GM13976 (cell line): ENCODE measurements around the gene TMTC2.

Source experiments
- DNase-seq: peaks from one replicate; pipeline ENCODE4 v3.0.0; 2012; ENCODE audit warnings: low spot score
- CTCF ChIP-seq: IDR thresholded peaks from 2 replicates; pipeline ENCODE4 v1.5.1; 2012; ENCODE audit warnings: borderline replicate concordance, mild to moderate bottlenecking; ENCODE audit not compliant: insufficient read depth; ENCODE audit errors: extremely low read depth, missing control alignments, control extremely low read depth
- in situ Hi-C: fragments of 300-500 bp; cut with MboI; formaldehyde crosslinking; loops from one replicate; pipeline ENCODE4 v1.12.0; 2022; ENCODE audit warnings: low sequenced_read_pairs, mixed read lengths, inconsistent platforms; ENCODE audit not compliant: unreplicated experiment

TMTC2 gene

DNA sequence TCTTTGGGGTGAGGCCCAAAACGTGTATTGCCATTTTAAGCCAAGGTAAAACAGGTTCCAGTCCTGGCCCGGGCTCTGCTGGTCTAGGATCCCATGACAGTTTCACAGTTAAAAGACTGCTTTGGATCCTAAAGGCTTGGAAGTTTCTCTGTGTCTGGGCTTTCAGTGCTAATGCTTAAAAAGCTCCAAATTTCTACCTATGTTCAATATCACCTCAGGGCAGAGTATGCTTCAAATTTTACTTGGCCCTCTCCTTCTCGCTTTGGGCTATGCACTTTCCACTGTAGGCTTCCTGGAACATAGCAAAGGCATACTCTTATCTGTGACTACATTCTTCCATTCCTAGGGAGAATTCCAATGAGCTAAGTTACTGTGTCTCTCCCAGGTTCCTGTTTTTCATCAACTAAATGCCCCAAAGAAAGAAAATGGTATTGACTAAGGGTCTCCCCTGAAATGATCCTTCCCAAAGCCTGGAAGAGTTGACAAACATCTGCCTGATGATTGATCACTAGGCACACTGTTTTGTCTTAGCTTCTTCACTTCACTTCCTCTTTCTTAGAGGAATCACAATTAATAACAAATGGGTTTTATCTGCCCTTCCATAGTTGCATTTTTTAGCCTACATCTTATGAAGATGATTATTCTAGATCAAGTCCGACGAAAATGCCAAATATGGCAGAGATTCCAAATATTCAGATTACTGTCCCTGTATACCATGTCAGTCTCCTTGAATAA is 79.4 kb downstream of the TMTC2 start:
- no peak for DNase-seq
- TF ChIP-seq CTCF: no peak
- in situ Hi-C loops: no loop called here

GRCh38 chr12:82774666-82775065 is 88.0 kb downstream of the TMTC2 start:
- no peak for TF ChIP-seq CTCF
- in situ Hi-C loops: no loop called here
- no peak for DNase-seq

- in situ Hi-C loops: no loop called here
- DNase-seq: no peak
- no peak for TF ChIP-seq CTCF
These were observed 93.8 kb downstream of the TMTC2 start for GRCh38 chr12:82780517-82780916.

GRCh38 chr12:82781309-82781997 is 94.7 kb downstream of the TMTC2 start:
- no peak for TF ChIP-seq CTCF
- in situ Hi-C loops: no loop called here
- no peak for DNase-seq

DNA sequence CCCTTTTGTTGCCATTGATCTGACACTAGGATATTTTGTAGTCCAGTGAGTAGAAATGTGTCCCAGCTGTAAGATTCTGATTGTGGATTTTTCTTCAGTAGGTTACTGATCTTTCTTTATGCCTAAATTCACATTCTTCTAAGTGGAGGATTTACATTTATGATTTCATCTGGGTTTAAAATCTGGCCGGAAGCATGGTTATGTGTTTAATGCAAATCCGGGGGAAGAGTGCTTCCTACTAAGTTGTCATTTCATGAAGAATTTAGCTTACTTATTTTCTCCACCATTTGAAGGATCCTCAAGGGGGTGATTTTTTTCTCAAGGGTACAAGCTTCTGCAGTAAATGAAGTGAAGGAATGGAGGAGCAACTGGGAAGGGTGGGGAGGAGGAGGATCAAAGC is 96.7 kb downstream of the TMTC2 start:
- no peak for DNase-seq
- in situ Hi-C loops: no loop called here
- TF ChIP-seq CTCF: no peak

DNA sequence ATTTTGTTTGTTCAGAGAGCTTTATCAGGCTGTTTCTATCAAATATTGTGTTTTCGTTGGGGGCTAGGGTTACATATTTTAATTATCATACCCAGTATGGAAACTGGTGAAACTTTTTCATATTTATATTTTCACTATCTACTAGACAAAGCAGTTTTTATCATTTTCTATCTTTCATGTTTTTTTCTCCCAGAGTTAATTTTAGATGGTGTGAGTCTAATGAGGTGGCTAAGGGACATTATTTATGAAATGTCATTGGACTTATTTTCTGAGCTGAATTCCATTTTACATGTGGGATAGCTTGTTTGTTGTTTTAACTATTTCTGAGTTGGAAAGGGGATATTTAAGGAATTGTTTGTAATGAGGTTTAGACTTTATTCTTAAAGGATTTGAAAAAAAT is 100.3 kb downstream of the TMTC2 start:
- in situ Hi-C loops: no loop called here
- TF ChIP-seq CTCF: no peak
- DNase-seq: no peak
